Measurements from ENCODE around the gene CNTNAP2.

- no peak for TF ChIP-seq CTCF (IDR thresholded peaks at IDR 0.05)
- TF ChIP-seq POLR2A (IDR thresholded peaks at IDR 0.05): no peak
Measured at GRCh38 chr7:146393346-146393745, 276.7 kb downstream of the CNTNAP2 start.

Data from lower leg skin (tissue), 3 donors.